NCI-H526 (cell line): ENCODE measurements around the gene PAM.

Experiments
- DNase-seq, 2 experiments: peaks; one replicate each; lab custom pipeline; 2025; lab: John Stamatoyannopoulos, UW

The PAM gene

DNA sequence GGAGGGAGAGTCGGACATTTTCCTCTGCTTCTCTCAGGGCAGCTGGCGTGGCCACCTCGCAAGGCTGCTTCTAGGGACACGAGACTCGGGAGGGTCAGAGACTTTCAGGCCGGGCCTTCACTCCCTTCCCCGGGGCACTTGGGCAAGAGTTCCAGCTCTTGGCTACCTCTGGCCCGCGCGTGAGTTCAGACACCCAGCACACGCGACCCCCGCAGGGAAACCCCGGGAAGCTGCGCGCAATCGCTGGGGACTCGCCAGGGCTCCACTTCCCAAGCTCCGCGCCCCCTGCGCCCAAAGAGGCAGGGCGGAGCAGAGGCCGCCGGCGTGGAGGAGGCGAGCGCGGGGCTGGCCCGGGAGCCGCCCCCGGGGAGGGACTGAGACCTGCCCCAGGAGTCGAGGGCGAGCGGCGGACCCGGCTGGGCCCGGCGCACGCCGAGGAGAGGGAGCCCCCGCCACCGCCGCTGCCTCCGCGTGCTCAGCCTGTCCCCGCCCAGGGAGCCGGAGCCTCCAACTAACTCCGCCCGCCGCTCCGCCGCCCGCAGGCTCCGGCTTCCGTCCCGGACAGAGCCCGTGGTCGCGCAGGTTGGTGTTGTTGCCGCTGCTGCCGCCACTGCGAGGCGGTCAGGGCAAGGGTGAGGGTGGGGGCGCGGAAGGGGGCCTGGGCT lies at the start of gene PAM:
PAM (plus strand) TSS at position 539 of the 665 bp plus-strand sequence. CDS start 110,891 bp downstream, outside the sequence.
- peak; percentile 41 to 80 for DNase-seq

- no peak for DNase-seq
These were observed 43.4 kb upstream of the PAM start for GRCh38 chr5:102711525-102712385.

GRCh38 chr5:102713278-102713677 lies 41.8 kb upstream of the PAM start:
- no peak for DNase-seq

- DNase-seq: no peak
These were observed 41.3 kb upstream of the PAM start for GRCh38 chr5:102713682-102714231.

- DNase-seq: no peak
These were observed 39.9 kb upstream of the PAM start for GRCh38 chr5:102715082-102715807.

DNA sequence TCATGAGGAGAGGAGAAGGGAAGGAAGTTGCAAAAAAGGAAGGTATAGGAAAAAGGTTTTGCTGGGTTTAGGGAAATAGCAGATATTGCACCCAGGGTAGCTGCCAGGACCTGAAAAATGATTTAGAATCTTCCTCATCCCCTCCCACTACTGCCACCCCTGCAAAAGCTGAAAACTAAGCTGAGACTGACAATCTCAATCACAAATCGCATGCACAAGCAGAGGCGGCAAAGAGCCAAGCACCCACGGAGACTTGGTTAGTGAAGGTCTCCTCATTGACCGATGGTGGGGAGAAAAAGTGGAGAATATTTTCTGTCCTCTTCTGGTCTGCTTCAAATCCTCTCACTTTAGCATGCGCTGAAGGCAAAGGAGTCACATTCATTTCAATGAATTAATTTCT lies 39.1 kb upstream of the PAM start:
- DNase-seq: no peak

GRCh38 chr5:102718819-102719218 lies 36.3 kb upstream of the PAM start:
- no peak for DNase-seq

- no peak for DNase-seq
These were observed 35.2 kb upstream of the PAM start for GRCh38 chr5:102719886-102720285.

GRCh38 chr5:102720969-102721368 lies 34.1 kb upstream of the PAM start:
- DNase-seq: no peak

- no peak for DNase-seq
These were observed 32.2 kb upstream of the PAM start for GRCh38 chr5:102722931-102723330.

DNA sequence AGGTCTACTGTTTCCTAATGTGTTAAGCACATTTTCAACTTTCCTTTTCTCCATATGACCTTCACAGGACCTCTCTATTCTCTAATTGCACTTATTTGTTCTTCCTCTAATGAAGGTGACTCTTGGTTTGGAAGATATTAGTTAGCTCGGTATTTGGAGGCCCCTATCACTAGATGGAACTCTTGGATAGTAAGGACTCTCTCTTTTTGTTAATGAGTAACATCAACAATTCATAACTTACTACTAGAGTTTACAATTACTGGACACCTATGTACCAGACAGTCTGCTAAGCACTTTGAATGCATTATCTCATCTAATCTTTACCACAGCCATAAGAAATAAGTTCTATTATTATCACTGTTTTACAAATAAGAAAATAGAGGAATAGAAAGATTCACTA lies 23.4 kb upstream of the PAM start:
- no peak for DNase-seq

DNA sequence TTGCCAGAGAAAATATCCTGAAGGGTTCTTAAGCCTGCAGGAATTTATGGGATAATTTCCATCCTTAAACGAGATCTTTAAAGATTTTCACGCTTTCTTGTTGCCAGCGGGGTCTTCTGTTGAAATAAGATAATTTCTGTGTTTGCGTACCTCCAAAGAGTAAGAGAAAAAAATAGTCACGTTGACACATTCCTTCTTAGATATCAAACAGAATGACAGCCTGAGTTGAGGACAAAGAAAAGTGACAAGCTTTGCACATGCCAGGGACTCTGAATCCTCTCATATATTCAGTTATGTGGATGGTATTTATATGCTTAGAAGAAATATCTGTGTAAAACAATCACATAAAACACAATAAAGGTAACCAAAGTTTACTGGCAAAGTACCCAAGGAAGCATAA lies 21.6 kb upstream of the PAM start:
- no peak for DNase-seq

- no peak for DNase-seq
These were observed 17.9 kb upstream of the PAM start for GRCh38 chr5:102737161-102737560.

GRCh38 chr5:102737805-102738469 lies 17.2 kb upstream of the PAM start:
- no peak for DNase-seq

GRCh38 chr5:102740515-102740914 lies 14.6 kb upstream of the PAM start:
- no peak for DNase-seq

- no peak for DNase-seq
These were observed 12.9 kb upstream of the PAM start for GRCh38 chr5:102742215-102742614.

DNA sequence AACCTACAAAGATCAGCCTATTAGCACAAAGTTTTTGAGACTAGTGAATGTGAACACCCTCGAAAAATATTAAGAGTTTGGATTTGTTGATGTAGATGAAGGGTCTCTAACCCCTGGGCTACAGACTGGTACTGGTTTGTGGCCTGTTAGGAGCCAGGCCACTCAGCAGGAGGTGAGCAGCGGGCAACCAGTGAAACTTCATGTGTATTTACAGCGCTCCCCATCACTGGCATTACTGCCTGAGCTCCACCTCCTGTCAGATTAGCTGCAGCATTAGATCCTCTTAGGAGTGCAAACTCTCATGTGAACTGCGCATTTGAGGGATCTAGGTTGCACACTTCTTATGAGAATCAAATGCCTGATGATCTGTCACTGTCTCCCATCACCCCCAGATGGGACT lies 11.2 kb upstream of the PAM start:
- DNase-seq: no peak

DNA sequence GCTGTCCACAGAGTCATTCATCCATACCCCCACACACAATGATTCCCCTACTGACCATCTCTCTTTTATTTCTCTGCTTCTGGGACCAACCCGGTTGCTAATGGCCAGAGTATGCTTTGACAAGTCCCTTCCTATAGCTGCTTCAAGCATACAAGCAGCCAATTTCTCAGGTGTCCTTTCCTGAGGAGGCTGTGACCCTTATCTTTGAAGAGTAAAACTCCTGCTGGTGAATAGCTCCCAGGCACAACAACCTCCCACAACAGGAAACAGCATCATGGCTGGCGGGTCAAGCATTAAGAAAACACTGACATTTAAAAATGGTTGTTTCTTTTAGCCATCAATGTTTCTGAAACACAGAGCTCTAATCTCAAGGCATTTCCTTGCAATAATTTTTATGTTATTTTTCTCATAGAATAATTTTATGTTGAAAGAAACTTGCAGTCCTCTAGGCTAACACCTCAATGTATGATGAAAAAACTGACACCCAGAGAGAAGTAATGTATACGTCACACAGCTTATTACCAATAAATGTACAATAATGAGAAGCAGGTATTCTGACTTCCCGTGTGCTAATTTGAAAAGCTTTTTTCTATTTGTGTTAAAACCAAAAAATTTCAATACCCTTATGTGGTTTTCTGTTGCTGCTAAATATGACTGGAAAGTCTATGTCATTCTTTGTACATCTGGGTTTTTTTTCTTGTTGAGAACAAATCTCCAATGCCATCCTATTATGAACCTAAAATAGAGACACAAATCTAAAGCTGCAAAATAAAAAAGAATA lies 7.5 kb upstream of the PAM start:
- no peak for DNase-seq

GRCh38 chr5:102749416-102750030 lies 5.6 kb upstream of the PAM start:
- DNase-seq: peak; percentile 20 to 34

- no peak for DNase-seq
These were observed 4.8 kb upstream of the PAM start for GRCh38 chr5:102750151-102750834.
